22Rv1 (cell line): ENCODE data around the gene ABTB2.

Experiments used
- H3K27ac ChIP-seq: fragments of 450-650 bp; 2 replicates; pipeline ENCODE4 v1.5.1; 2017
- ZFX ChIP-seq: fragments of 450-650 bp; IDR thresholded peaks from 2 replicates; pipeline ENCODE4 v1.6.1; 2017; ENCODE audit warnings: antibody characterized with exemption, borderline replicate concordance
- TF ChIP-seq, protein P1 (sequence below): fragments of 450-650 bp; IDR thresholded peaks from 2 replicates; pipeline ENCODE4 v1.5.1; 2017; ENCODE audit warnings: mild to moderate bottlenecking

ABTB2 gene

DNA sequence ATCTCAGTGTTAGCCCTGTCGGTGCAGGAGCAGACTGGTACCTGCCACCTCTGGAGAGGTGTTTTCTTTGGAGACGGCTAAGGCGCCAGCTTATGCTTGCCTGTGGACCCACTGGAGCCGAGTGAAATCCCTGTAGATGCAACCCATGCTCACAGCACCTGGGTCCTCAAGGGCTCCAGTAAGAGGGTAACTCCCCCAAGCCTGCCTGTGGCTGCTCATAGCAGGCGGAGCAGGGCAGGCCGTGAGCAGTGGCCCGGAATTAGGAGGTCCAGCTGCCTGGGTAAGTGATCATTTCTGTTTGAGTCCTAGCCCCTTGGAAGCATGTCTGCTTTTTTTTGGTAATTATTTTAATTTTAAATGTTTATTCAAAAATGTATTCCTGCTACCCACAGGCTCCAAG, 208.5 kb downstream of the ABTB2 start:
- TF ChIP-seq ZFX: no peak
- TF ChIP-seq, protein P1, sequence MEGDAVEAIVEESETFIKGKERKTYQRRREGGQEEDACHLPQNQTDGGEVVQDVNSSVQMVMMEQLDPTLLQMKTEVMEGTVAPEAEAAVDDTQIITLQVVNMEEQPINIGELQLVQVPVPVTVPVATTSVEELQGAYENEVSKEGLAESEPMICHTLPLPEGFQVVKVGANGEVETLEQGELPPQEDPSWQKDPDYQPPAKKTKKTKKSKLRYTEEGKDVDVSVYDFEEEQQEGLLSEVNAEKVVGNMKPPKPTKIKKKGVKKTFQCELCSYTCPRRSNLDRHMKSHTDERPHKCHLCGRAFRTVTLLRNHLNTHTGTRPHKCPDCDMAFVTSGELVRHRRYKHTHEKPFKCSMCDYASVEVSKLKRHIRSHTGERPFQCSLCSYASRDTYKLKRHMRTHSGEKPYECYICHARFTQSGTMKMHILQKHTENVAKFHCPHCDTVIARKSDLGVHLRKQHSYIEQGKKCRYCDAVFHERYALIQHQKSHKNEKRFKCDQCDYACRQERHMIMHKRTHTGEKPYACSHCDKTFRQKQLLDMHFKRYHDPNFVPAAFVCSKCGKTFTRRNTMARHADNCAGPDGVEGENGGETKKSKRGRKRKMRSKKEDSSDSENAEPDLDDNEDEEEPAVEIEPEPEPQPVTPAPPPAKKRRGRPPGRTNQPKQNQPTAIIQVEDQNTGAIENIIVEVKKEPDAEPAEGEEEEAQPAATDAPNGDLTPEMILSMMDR: no peak
- H3K27ac ChIP-seq: no peak overlapping the region

DNA sequence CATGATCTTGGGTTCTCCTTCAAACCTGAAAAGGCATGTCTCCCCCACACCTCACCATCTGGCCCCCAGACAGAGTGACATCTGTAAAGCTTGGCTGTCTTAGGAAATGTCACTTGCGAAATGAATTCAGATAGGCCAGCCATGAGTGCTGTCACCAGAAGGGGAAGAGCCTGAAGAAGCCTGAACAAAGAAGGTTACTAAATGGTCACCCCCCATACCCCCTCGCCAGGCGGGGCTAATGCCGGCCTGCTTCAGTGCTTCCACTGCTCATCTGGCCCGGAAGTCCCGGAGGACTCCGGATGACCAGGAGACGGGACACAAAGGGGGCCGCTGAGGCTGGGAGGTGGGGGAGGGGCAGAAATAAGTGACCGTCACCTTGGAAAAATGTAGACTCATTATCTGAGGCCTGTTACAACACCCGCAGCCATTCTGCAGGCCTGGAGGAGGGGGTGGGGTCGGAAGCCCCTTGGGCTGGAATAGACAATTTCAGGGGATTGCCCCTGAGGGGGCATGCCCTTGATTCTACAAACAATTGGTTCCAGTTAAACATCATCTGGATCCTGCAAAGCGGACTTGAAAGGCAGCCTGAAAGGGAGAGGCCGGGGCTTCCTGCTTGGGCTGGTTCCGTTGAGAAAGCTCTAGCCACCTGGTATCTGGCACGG, 209.2 kb downstream of the ABTB2 start:
- TF ChIP-seq ZFX: no peak
- TF ChIP-seq, protein P1: no peak
- no peak overlapping the region for H3K27ac ChIP-seq

GRCh38 chr11:34147581-34147980, 210.2 kb downstream of the ABTB2 start:
- no peak overlapping the region for H3K27ac ChIP-seq
- TF ChIP-seq, protein P1: no peak
- TF ChIP-seq ZFX: no peak

DNA sequence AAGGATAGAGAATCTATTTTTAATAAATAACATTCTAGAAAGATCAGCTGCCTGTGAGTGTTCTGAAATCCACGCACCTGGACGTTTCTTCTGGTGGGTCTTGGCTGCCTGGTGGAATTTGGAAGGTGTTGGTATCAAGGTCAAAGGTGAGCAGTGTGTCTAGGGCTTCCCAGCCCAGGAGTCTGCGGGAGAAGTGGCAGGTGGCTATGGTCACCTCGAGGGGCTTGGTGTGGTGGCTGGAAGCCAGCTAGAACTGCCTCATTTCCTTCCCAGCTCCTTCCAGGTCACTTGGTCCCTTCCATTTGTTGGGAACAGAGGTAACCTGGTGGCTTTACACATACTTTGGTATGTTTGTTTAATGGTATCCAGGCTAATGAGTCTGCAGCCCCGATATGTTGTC, 210.9 kb downstream of the ABTB2 start:
- TF ChIP-seq, protein P1: no peak
- TF ChIP-seq ZFX: no peak
- no peak overlapping the region for H3K27ac ChIP-seq

DNA sequence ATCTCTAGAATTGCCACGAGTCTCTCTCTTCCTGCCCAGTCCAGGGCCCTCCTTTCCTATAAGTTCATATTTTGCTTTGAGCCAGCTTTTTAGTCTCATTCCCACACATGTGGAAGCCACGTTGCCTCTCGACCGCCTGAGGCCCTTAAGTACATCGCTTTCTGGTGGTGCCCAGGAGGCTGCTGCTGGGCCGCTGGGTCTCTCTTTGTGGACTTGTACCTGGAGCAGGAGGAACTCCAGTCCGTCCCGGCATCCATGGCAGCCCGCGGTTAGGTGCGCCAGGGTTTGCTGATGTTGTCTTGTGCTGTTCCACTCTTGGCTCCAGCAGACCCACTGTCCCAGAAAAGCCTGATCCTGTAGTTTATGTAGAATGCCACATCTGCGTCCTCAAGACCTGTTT, 211.4 kb downstream of the ABTB2 start:
- TF ChIP-seq, protein P1: no peak
- no peak for TF ChIP-seq ZFX
- no peak overlapping the region for H3K27ac ChIP-seq

- H3K27ac ChIP-seq: no peak overlapping the region
- no peak for TF ChIP-seq ZFX
- TF ChIP-seq, protein P1: no peak
Observed at GRCh38 chr11:34145847-34146381, 211.9 kb downstream of the ABTB2 start.

GRCh38 chr11:34145073-34145472, 212.7 kb downstream of the ABTB2 start:
- TF ChIP-seq ZFX: no peak
- TF ChIP-seq, protein P1: no peak
- H3K27ac ChIP-seq: no peak overlapping the region
